HT1080 (cell line): ENCODE data around the gene IFI27. TPM values are rescaled to one million over a fixed set of nuclear protein-coding genes. Genes with fewer than 3 reads are reported as not detected.
"Not testable (repeated sequence)": the region's sequence is repeated elsewhere in the genome, so short reads cannot be mapped to it uniquely, and the experiment has no call there.

ENCODE experiments used
- DNase-seq: peaks from one replicate; pipeline ENCODE4 v3.0.0-alpha.2; 2015; ENCODE audit warnings: low read depth
- polyA plus RNA-seq, 2 experiments: library from polyadenylated mRNA; depleted of rRNA; stranded (reverse); fragments of >200 nt; gene quantifications; 2 replicates each; pipeline ENCODE4 v1.2.3, GENCODE V29; 2015
- total RNA-seq: library from RNA; depleted of rRNA; stranded (reverse); fragments of >200 nt; shearing (Covaris generic); gene quantifications from 2 replicates; pipeline ENCODE4 v1.2.3, GENCODE V29; 2014; rRNA removed

Gene IFI27
- total RNA-seq = 6.2 and 8.4 TPM in 2 replicates
- 49.3 and 51.2 TPM in 2 replicates for polyA plus RNA-seq (2015; cell fraction: cytosol; rRNA removed)
- polyA plus RNA-seq (2015; cell fraction: nucleus; rRNA removed) = 33.0 and 35.4 TPM in 2 replicates

DNA sequence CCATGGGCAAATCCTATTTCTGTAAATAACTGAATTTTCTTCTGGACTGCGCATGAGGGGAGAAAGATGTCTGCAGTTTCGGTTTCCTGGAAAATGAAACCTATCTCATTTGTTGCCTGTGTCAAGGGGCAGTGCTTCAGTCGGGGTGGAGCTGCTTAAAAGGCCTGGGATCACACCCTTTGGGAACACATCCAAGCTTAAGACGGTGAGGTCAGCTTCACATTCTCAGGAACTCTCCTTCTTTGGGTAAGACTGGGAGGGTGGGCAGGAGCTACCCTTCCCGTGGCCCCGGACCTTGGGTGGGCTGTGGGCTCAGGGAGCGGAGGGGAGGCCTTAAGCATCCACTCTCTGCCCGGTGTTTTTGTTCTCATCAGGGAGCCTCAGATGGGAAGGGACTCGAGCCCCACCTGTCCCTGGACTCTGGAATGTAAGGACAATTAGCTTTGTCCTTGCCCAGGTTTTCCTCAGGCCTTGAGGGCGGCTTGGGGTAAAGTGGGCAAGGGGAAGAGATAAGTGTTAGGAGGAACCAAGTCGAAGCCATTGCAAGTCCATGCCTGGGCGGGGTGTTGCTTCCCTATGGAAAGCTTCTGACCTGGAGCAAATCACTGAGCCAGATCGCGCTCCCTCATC lies at the start of gene IFI27:
Gene IFI27, plus strand, starts transcription at position 185 of the 630 bp plus-strand sequence.
- DNase-seq = peak; percentile 65

DNA sequence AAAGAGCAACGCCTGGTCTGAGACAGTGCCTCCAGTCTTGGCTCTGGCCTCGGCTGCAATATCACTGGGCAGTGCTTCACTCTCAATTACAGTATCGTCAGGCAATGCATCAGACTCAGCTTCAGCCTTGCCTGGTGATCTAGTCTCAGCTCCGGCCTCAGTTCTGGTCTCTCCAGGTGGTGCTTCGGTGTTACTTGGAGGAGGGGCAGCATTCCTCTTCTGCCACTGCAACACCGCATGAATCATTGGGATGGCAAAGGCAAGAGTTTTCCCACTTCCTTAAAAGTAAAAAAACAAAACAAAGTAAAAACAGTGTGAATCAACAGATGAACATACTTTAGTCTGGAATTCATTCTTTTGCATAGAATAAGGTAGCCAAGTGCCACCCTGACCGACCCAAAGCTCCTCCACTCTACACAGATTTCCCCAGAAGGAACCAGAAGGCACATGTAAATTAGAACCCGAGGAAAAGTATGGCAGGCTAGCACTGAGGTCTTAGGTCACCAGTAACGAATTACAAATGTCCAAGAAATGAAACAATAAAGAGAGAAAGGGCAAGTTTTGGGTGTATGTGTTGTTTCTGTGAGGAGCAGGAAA lies 48.1 kb upstream of the IFI27 start:
- DNase-seq = peak; percentile 89

- DNase-seq = peak; percentile 20
These were observed 44.4 kb upstream of the IFI27 start for GRCh38 chr14:94066089-94066676.

GRCh38 chr14:94072076-94072475 lies 38.5 kb upstream of the IFI27 start:
- DNase-seq = not testable (repeated sequence)

GRCh38 chr14:94074534-94074933 lies 36.0 kb upstream of the IFI27 start:
- no peak for DNase-seq

GRCh38 chr14:94075008-94075407 lies 35.5 kb upstream of the IFI27 start:
- DNase-seq = no peak

DNA sequence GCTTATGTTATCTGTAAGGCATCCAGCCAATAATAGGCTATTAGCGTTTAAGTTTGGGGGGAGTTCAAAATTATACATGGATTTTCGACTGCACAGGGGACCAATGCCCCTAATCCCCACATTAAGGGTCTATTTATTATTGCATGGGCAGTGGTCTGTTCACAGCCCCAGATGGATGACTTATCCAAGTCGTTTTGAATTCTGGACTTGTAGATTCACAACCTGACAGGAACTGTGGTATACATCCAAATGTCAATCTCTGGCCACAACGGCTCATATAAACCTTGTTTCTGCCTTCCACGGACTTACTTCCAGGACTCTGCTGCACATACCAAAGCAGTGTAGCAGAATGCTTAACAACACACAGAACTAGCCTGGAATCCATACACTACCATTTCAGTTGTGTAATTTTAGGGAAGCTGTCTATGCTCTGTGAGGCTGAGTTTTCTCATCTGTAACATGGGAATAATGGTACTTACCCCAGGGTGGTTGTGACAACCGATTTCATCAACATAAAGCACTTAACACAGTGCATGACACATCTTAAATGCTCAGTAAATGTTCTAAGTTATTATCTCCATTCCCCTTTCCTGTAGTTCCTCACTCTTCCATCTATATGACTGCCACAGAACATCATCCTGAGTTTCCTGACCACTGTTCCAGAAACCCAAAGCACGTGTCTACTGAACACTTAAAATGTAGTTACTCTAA lies 33.3 kb upstream of the IFI27 start:
- DNase-seq = no peak

DNA sequence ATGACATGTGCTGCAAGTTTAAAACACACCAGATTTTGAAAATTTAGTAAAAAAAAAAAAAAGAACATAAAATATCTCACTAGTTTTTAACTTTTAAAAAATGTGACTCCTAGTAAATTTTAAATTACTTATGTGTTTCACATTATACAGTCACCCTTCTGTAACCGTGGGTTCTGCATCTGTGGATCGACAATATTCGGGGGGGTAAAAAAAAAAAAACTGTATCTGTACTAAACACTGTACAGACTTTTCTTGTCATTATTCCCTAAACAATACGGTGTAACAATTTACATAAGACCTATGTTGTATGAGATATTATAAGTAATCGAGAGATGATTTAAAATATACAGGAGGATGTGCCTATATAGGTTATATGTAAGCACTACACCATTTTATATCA lies 32.7 kb upstream of the IFI27 start:
- no peak for DNase-seq

GRCh38 chr14:94079891-94080620 lies 30.5 kb upstream of the IFI27 start:
- peak; percentile 20 for DNase-seq

DNA sequence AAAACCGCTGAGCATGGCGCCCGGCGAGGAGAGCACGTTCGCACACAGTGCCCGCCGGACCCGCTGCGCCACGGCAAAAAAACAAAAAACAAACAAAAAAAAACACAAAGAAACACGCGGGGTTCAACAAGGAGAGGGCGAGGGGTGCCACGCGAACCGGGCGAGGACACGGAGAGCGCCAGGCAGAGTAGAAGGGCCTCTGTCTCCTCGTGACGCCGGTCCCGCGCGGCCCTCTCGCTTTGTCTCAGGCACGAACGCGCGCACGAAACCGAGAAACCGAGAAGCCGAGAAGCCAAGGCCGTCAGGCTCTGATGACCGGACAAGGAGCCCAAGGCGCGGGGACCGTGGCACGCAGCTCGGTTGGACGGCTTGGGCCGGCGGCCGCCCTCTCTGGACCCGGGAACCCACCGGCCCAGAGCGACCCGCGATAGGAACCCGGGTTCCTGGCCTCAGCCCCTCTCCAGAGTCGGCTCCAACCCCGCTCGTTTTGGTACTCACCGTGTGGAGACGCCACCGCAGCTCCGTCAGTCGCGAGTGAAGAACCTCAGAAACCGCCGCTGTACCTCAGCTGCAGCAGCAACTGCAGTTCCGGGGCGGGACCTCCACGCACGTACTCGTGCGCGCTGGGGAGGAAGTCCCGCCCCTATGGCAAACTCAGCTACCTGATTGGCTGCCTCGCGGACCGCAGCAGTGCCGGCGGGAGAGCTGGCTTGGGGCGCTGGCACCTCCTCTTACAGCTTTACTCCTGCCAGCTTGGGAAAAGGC lies 29.7 kb upstream of the IFI27 start, which contains the start of the genes DDX24 and IFI27L1:
Gene DDX24, minus strand, starts transcription at position 582 of the 765 bp plus-strand sequence. CDS start 1,460 bp downstream, outside the sequence.
Gene IFI27L1, plus strand, starts transcription at position 690 of the 765 bp plus-strand sequence. CDS start 15,628 bp downstream, outside the sequence.
- peak; percentile 92 for DNase-seq

DNA sequence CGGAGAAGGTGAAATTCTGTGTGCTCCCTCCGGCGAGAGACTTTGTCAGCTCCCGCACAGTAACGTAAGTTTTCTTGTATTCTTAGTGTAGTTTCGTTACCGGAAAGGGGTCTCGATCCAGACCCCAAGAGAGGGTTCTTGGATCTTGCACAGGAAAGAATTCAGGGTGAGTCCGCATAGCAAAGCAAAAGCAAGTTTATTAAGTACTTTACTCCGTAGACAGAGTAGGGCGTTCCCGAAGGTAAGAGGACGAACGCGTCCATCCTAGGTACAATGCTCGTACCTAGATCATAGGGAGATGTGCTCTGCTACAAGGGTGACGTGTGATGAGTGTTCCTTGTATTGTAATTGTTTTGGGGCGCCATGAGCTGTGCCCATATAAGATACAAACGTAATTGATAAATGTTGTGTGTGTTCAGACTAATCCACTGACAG lies 29.1 kb upstream of the IFI27 start:
- no peak for DNase-seq

DNA sequence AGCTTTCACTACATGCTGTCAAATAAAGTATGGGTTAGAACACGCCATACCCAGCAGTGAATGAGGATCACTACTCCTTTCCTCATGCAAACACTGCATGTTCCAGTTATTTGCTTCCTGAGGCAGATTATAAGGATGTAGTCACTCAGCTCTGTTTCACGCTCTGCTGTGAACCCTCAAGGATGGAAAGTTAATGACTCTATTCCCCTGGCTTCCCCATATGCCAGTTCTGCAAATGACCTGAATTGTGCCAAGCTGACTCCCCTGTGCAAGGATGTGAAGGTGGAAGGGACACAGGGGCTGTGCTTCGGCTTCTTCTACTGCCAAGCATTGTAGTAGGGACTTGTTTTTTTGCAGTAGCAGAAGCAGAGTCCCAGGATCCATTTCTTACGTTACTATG lies 22.6 kb upstream of the IFI27 start:
- DNase-seq = no peak

- peak; percentile 17 for DNase-seq
These were observed 22.0 kb upstream of the IFI27 start for GRCh38 chr14:94088516-94088915.

GRCh38 chr14:94089479-94089878 lies 21.1 kb upstream of the IFI27 start:
- peak; percentile 57 for DNase-seq

GRCh38 chr14:94093418-94093817 lies 17.1 kb upstream of the IFI27 start:
- DNase-seq = no peak

DNA sequence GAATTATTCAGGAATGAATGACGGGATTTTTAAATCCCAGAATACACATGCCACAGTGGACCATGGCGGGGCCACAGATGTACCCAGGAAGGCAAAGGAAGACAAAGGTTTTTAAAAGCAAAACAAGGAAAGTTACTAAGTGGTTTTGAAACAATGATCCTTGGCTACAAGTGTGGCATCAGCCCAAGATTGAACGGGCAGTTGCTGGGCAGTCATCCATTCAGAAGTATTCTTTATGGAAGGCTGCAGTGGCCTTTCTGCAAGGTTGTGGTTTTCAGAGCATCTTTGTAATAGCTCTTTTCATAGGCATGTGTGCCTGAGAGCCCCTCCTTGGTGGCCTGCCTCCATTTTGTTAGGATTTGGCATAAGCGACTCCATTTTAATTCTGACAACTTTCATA lies 13.4 kb upstream of the IFI27 start:
- DNase-seq = no peak

DNA sequence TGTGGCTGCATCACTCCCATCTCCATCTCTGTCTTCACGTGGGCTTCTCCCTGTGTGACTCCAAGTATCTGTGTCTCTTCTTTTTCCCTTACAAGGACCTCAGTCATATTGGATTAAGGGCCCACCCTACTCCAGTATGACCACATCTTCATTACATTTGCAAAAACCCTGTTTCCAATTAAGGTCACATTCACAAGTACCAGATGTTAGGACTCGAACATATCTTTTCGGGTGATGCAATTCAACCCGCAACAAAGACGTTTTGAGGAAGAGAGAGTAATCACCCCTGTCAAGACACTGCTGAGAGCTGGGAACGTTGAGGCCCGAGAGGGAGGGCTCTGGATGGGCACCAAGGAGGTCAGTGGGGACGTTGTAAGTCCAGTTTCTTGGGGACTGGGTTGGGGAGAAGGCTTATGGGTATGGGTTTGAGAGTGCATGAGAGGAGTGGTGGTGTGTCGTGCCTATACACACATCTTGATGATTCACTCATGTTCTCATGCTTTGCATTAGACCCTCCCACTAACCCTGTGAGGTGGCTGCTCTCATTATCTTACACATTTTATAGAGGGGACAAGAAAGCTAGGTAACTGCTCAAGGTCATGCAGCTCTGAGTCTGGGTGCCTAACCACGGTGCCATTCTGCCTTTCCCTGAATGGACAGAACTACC lies 12.1 kb upstream of the IFI27 start:
- DNase-seq = no peak

GRCh38 chr14:94099006-94099405 lies 11.5 kb upstream of the IFI27 start:
- no peak for DNase-seq

DNA sequence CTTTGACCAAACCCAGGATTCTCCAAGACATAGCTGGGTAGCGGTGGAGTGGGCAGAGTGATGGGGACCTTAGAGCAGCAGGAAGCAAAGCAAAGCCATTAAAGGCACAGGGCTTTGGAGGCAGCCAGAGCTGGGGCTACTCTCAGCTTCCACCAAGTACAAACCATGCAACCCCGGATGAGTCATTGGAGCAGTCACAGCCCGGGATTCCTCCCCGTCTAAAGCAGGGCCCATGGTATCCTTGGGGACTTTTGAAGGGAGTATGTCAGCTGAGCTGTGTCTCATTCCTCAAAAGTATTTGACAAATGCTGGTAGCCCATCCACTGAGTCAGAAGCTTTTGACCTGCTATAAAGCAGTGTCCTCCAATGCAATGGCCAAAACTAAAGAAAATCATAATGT lies 9.7 kb upstream of the IFI27 start:
- DNase-seq = peak; percentile 74

- no peak for DNase-seq
These were observed 8.8 kb upstream of the IFI27 start for GRCh38 chr14:94101748-94102147.
